CD14-positive monocyte (primary cell): Measurements from ENCODE around the gene VIP. TPM values are rescaled to one million over a fixed set of nuclear protein-coding genes. Genes with fewer than 3 reads are reported as not detected.

Experiments used
- DNase-seq, 3 donors: peaks; one replicate each; pipeline ENCODE4 v3.0.0-alpha.2; 2011 to 2022
- H2AFZ ChIP-seq: 2 replicates; pipeline ENCODE4 v1.6.0; 2012; ENCODE audit warnings: mild to moderate bottlenecking, low read depth, low read length, inconsistent platforms; ENCODE audit not compliant: insufficient read depth, poor library complexity, severe bottlenecking
- H3K27ac ChIP-seq, 2 donors: 1 replicate in 1 of 2; 2 replicates in 1 of 2; pipeline ENCODE4 v1.5.1; 2012 to 2013; ENCODE audit warnings: low read length in 2 of 2, control low read depth in 1 of 2, inconsistent platforms in 1 of 2, low read depth in 1 of 2, mild to moderate bottlenecking in 1 of 2
- H3K27me3 ChIP-seq, 2 donors: one replicate each; pipeline versions ENCODE4 v1.6.0 to v1.6.1; 2011 to 2013; ENCODE audit warnings: low read length in 2 of 2; ENCODE audit not compliant: control insufficient read depth in 2 of 2, insufficient read depth in 2 of 2
- H3K36me3 ChIP-seq, 2 donors: replicated peaks in 1 of 2; 1 replicate in 1 of 2; 2 replicates in 1 of 2; pipeline versions ENCODE4 v1.5.1 to v1.6.1; 2012 to 2013; ENCODE audit warnings: low read length in 2 of 2, control low read depth in 1 of 2, inconsistent platforms in 1 of 2, mild to moderate bottlenecking in 1 of 2; ENCODE audit not compliant: insufficient read depth in 2 of 2, control insufficient read depth in 1 of 2
- H3K4me1 ChIP-seq, 2 donors: 1 replicate in 1 of 2; 2 replicates in 1 of 2; pipeline versions ENCODE4 v1.5.1 to v1.6.1; 2012 to 2013; ENCODE audit warnings: low read length in 2 of 2, control low read depth in 1 of 2, inconsistent platforms in 1 of 2, mild to moderate bottlenecking in 1 of 2, moderate library complexity in 1 of 2; ENCODE audit not compliant: insufficient read depth in 2 of 2, control insufficient read depth in 1 of 2
- H3K4me2 ChIP-seq: replicated peaks from 2 replicates; pipeline ENCODE3; 2012; ENCODE audit warnings: low read length, moderate library complexity, mild to moderate bottlenecking; ENCODE audit not compliant: poor library complexity, severe bottlenecking; ENCODE audit errors: extremely low read depth
- H3K4me3 ChIP-seq, 3 experiments: fragments of 200-600 bp in 1 of 3; sonication (generic) in 1 of 3; replicated peaks in 1 of 3; 1 replicate in 2 of 3; 2 replicates in 1 of 3; pipeline ENCODE4 v1.5.1; 2011 to 2013; ENCODE audit warnings: low read length in 3 of 3, mild to moderate bottlenecking in 3 of 3, control low read depth in 2 of 3, low read depth in 2 of 3, inconsistent platforms in 1 of 3, moderate library complexity in 1 of 3
- H3K79me2 ChIP-seq: 2 replicates; pipeline ENCODE4 v1.6.0; 2012; ENCODE audit warnings: mild to moderate bottlenecking, control low read depth, inconsistent platforms, low read length, moderate library complexity; ENCODE audit not compliant: insufficient read depth
- H3K9ac ChIP-seq: 2 replicates; pipeline ENCODE4 v1.6.0; 2017; ENCODE audit warnings: low read length, mild to moderate bottlenecking; ENCODE audit not compliant: insufficient read depth, poor library complexity, severe bottlenecking
- H3K9me3 ChIP-seq, 2 donors: replicated peaks in 1 of 2; 1 replicate in 1 of 2; 2 replicates in 1 of 2; pipeline versions ENCODE4 v1.5.1 to v1.6.1; 2012 to 2013; ENCODE audit warnings: low read length in 2 of 2, control low read depth in 1 of 2; ENCODE audit not compliant: control insufficient read depth in 1 of 2, insufficient read depth in 1 of 2
- H4K20me1 ChIP-seq: 2 replicates; pipeline ENCODE4 v1.6.0; 2012; ENCODE audit warnings: mild to moderate bottlenecking, low read length, control low read depth, moderate library complexity; ENCODE audit not compliant: insufficient read depth
- H3K27ac Mint-ChIP-seq, 7 donors: one replicate each; pipeline ENCODE4 v1.8.0; 2020; ENCODE audit warnings: mild to moderate bottlenecking in 7 of 7, mixed read lengths in 7 of 7, moderate library complexity in 6 of 7, inconsistent platforms in 2 of 7
- H3K27me3 Mint-ChIP-seq, 3 donors: one replicate each; pipeline ENCODE4 v1.8.0; 2021 to 2022; ENCODE audit warnings: low read depth in 3 of 3, mild to moderate bottlenecking in 3 of 3, mixed read lengths in 3 of 3, moderate library complexity in 3 of 3, inconsistent platforms in 1 of 3
- H3K36me3 Mint-ChIP-seq, 2 donors: one replicate each; pipeline ENCODE4 v1.8.0; 2020; ENCODE audit warnings: mixed read lengths in 2 of 2, inconsistent platforms in 1 of 2, mild to moderate bottlenecking in 1 of 2
- H3K4me1 Mint-ChIP-seq: one replicate; pipeline ENCODE4 v1.8.0; 2020; ENCODE audit warnings: mild to moderate bottlenecking, mixed read lengths
- H3K4me3 Mint-ChIP-seq, 2 donors: one replicate each; pipeline ENCODE4 v1.8.0; 2020; ENCODE audit warnings: mild to moderate bottlenecking in 2 of 2, mixed read lengths in 2 of 2, moderate library complexity in 1 of 2
- H3K9me3 Mint-ChIP-seq, 7 donors: one replicate each; pipeline ENCODE4 v1.8.0; 2020 to 2022; ENCODE audit warnings: mixed read lengths in 7 of 7, mild to moderate bottlenecking in 6 of 7, moderate library complexity in 6 of 7, inconsistent platforms in 2 of 7
- CTCF ChIP-seq: fragments of 200-600 bp; IDR thresholded peaks from one replicate; pipeline ENCODE4 v1.8.0; 2022; ENCODE audit warnings: antibody characterized with exemption, mild to moderate bottlenecking
- WGBS: methylation state at CpG from one replicate; pipeline ENCODE4 v1.1.5; 2013; ENCODE audit warnings: missing lambda C conversion rate; ENCODE audit not compliant: insufficient coverage; 5-methylcytosine and 5-hydroxymethylcytosine counted together
- intact Hi-C, 2 donors: fragments of 100-400 bp; cut with micrococcal nuclease; formaldehyde crosslinking; loops; one replicate each; pipeline versions ENCODE4 v1.15.0 to v1.15.1; 2023
- polyA minus RNA-seq: library from RNA; depleted of rRNA, polyadenylated mRNA; stranded (reverse); fragments of >200 nt; gene quantifications from 2 replicates; pipeline ENCODE4 v1.2.3, GENCODE V29; 2012
- polyA plus RNA-seq, 3 donors: library from polyadenylated mRNA; depleted of rRNA in 1 of 3; unstranded in 2 of 3; stranded (reverse) in 1 of 3; fragments of 300-500 nt in 2 of 3; fragments of >200 nt in 1 of 3; fragmentation: Illumina TruSeq in 2 of 3; gene quantifications; 1 replicate in 2 of 3; 2 replicates in 1 of 3; pipeline ENCODE4 v1.2.3, GENCODE V29; 2012 to 2021
- total RNA-seq, 12 experiments: library from RNA in 1 of 12; stranded (reverse) in 1 of 12; fragments of 120-200 nt in 1 of 12; gene quantifications; one replicate each; pipeline ENCODE4 v1.2.4 and lab custom pipeline; 2013 to 2026; ENCODE audit warnings: mixed read lengths in 6 of 12, inconsistent platforms in 1 of 12

Gene VIP
- total RNA-seq (2013), result not detected
- not detected for polyA plus RNA-seq
- not detected in 2 replicates for polyA minus RNA-seq
- total RNA-seq (lab: John Stamatoyannopoulos, UW), result 0 to 0.90 (median 0) reads per million in 11 experiments

DNA sequence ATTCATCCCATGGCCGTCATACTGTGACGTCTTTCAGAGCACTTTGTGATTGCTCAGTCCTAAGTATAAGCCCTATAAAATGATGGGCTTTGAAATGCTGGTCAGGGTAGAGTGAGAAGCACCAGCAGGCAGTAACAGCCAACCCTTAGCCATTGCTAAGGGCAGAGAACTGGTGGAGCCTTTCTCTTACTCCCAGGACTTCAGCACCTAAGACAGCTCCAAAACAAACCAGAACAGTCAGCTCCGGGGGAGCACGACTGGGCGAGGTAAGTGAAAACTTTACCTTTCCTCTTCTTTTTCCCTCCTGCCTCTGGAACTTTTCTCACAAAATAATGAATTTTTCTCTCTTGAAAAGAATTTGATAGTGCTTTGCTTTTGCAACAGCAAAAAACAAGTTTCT, at the start of gene VIP:
TSS of gene VIP (plus strand) at position 104 of the 400 bp plus-strand sequence. CDS start 1,381 bp downstream, outside the sequence.
- no peak within 1 kb of the TSS for H2AFZ ChIP-seq

GRCh38 chr6:152701081-152701862, 49.3 kb upstream of the VIP start:
- no peaks in the 10 kb centered on the region for H4K20me1 ChIP-seq
- Mint-ChIP-seq H3K9me3 (no peaks in the 10 kb centered on the region), H3K36me3 (no peaks in the 10 kb centered on the region), H3K27ac (no peak overlapping the region), H3K4me3 (no peak overlapping the region), H3K4me1 (peaks cover 7% of the 10 kb centered on the region), H3K27me3 (peaks cover 2 to 15% (median 6%) of the 10 kb centered on the region in 3 donors)
- no peak overlapping the region for H3K9ac ChIP-seq
- no peak for TF ChIP-seq CTCF
- no peak overlapping the region for H3K27ac ChIP-seq
- H3K79me2 ChIP-seq, result no peaks in the 10 kb centered on the region
- no peak overlapping the region for H3K4me3 ChIP-seq
- H2AFZ ChIP-seq, result no peak overlapping the region
- H3K4me1 ChIP-seq, result no peaks in the 10 kb centered on the region
- intact Hi-C loops, result no loop called here
- no peak for DNase-seq
- 0% methylated on average over 3 of the region's 7 CpGs for WGBS
- H3K36me3 ChIP-seq, result no peaks in the 10 kb centered on the region
- H3K27me3 ChIP-seq, result peaks cover 6% of the 10 kb centered on the region in 2 donors
- no peak overlapping the region for H3K4me2 ChIP-seq
- no peaks in the 10 kb centered on the region for H3K9me3 ChIP-seq

More for the DNA sequence above, at the start of gene VIP:
- no peaks in the 10 kb centered on the region for H3K9me3 Mint-ChIP-seq
- Histone ChIP-seq H3K4me2 (no peak within 1 kb of the TSS), H3K27me3 (no peaks in the 10 kb centered on the region), H3K4me3 (no peak within 1 kb of the TSS), H3K9me3 (no peaks in the 10 kb centered on the region), H3K4me1 (no peaks in the 10 kb centered on the region), H3K36me3 (no peaks in the 10 kb centered on the region), H3K79me2 (no peaks in the 10 kb centered on the region), H3K9ac (no peak within 1 kb of the TSS), H4K20me1 (no peaks in the 10 kb centered on the region), H3K27ac (no peak within 1 kb of the TSS)
- intact Hi-C loops, result no loop called here
- DNase-seq, result no peak
- no peak within 1 kb of the TSS for H3K4me3 Mint-ChIP-seq
- no peaks in the 10 kb centered on the region for H3K36me3 Mint-ChIP-seq
- H3K27me3 Mint-ChIP-seq, result peaks cover 0 to 3% (median 1%) of the 10 kb centered on the region in 3 donors
- TF ChIP-seq CTCF, result no peak
- no peaks in the 10 kb centered on the region for H3K4me1 Mint-ChIP-seq
- WGBS, result 20% methylated on average over 2 of the region's 5 CpGs
- no peak within 1 kb of the TSS for H3K27ac Mint-ChIP-seq
